Stimulated activated CD4-positive, alpha-beta T cell treated with anti-CD3 and anti-CD28 coated beads, Interleukin-4, amount 100 ng/mL, for 24 hours (primary cell): ENCODE results near the gene ZNF609.

Experiments used
- DNase-seq: peaks from one replicate; pipeline ENCODE4 v3.0.0-alpha.2; 2020

Gene ZNF609

GRCh38 chr15:64503640-64504039 is 43.3 kb downstream of the ZNF609 start:
- no peak for DNase-seq

- peak; percentile 52 for DNase-seq
Observed at GRCh38 chr15:64507293-64507802, 47.0 kb downstream of the ZNF609 start.

GRCh38 chr15:64507845-64508244 is 47.5 kb downstream of the ZNF609 start:
- no peak for DNase-seq

- DNase-seq: no peak
Observed at GRCh38 chr15:64513823-64514222, 53.4 kb downstream of the ZNF609 start.

- no peak for DNase-seq
Observed at GRCh38 chr15:64515196-64515595, 54.8 kb downstream of the ZNF609 start.

- no peak for DNase-seq
Observed at GRCh38 chr15:64515825-64516224, 55.4 kb downstream of the ZNF609 start.

GRCh38 chr15:64519897-64520296 is 59.5 kb downstream of the ZNF609 start:
- DNase-seq: no peak

GRCh38 chr15:64521201-64521600 is 60.8 kb downstream of the ZNF609 start:
- DNase-seq: no peak

GRCh38 chr15:64521726-64522164 is 61.4 kb downstream of the ZNF609 start:
- no peak for DNase-seq

GRCh38 chr15:64522226-64522823 is 61.9 kb downstream of the ZNF609 start:
- DNase-seq: no peak

GRCh38 chr15:64523240-64523639 is 62.9 kb downstream of the ZNF609 start:
- DNase-seq: no peak

- no peak for DNase-seq
Observed at GRCh38 chr15:64524778-64525177, 64.4 kb downstream of the ZNF609 start.

- no peak for DNase-seq
Observed at GRCh38 chr15:64525828-64526530, 65.6 kb downstream of the ZNF609 start.

GRCh38 chr15:64527263-64527984 is 67.0 kb downstream of the ZNF609 start:
- no peak for DNase-seq

GRCh38 chr15:64528871-64529270 is 68.5 kb downstream of the ZNF609 start:
- DNase-seq: no peak

- no peak for DNase-seq
Observed at GRCh38 chr15:64530472-64530871, 70.1 kb downstream of the ZNF609 start.

- DNase-seq: no peak
Observed at GRCh38 chr15:64530918-64531317, 70.5 kb downstream of the ZNF609 start.

GRCh38 chr15:64532521-64533315 is 72.3 kb downstream of the ZNF609 start:
- DNase-seq: peak; percentile 11

- DNase-seq: no peak
Observed at GRCh38 chr15:64535460-64536243, 75.3 kb downstream of the ZNF609 start.

- DNase-seq: peak; percentile 9
Observed at GRCh38 chr15:64536244-64536836, 76.0 kb downstream of the ZNF609 start.

GRCh38 chr15:64542091-64542490 is 81.7 kb downstream of the ZNF609 start:
- no peak for DNase-seq

- DNase-seq: no peak
Observed at GRCh38 chr15:64544450-64544849, 84.1 kb downstream of the ZNF609 start.
